ENCODE results near the gene AHNAK.

The AHNAK gene

DNA sequence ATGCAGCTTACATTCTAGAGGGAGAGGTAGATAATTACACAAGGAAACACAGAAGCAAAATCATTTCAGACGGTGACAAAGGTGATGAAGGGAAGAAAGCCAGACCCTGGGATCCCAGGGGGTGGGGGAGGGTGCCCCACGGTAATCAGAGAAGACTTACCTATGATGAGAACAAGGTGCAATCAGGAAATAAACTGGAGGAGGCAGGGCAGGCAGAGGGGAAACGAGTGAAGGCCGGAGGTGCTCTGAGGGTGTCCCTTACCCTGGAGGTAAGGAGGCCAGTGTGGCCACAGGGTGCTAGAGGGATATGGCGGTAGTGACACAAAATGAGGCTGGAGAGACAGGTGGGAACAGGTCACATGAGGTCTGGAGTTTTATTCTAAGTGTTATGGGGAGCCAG lies 141.7 kb downstream of the AHNAK start:
- no peak for DNase-seq (ENCODE audit: low spot score)

GRCh38 chr11:62404435-62404834 lies 142.2 kb downstream of the AHNAK start:
- DNase-seq (ENCODE audit: low spot score) = no peak

- DNase-seq (ENCODE audit: low spot score) = no peak
These were observed 143.5 kb downstream of the AHNAK start for GRCh38 chr11:62402960-62403730.

- no peak for DNase-seq (ENCODE audit: low spot score)
These were observed 144.2 kb downstream of the AHNAK start for GRCh38 chr11:62402226-62402959.

DNA sequence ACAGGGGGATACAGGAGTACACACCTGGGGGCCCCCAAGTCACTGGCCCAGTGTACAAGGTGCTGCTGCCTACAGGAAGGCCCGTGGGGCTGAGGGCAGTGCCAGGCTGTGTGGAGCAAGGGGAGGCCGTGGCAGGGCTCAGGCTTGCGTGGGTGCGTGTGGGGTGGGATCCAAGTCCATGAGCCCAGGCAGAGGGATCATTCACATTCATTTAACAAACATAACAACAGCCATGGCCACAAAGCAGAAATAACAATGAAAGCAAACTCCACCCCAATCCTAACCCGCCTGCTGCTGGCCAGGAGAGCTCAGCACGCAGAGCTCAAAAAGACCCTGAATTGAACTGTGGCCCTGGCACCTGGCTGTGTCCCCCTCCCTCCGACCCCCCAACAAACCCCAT lies 144.8 kb downstream of the AHNAK start:
- DNase-seq (ENCODE audit: low spot score) = no peak

DNA sequence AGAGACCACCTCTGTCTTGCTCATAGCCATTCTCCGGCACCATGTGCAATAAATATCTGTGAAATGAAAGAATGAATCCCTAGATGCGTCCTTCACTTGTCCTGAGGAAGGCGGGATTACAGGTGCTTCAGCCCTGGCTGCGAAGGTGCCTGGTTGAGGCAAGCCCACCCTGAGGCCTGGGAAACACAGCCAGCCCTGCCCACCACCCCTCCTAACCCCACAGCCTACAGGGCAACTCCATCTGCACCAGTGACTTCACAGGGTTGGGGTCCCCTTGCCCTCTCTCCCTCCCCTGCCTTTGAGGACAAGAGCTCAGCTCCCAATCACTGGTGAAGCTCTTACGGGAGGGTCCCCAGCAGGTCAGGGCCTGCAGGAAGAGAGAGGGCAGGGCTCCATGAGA lies 145.2 kb downstream of the AHNAK start:
- no peak for DNase-seq (ENCODE audit: low spot score)

DNA sequence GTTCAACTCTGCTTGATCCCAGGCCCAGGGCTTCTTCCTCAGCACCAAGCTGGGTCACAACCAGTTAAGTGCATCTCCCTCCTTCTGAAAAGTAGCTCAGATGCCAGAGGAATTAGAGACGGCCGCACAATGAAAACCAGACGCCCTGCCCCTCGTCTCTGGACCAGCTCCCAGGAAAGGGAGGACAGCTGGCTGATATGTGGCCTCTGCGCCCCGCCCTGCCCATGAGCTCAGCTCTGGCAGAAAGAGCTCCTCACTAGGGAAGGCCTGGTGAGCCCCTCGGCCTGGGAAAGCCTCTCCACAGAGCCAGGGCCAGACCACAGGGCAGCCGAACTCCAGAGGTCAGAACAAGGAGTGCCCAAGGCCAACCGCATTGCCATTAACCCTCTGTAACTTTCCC lies 145.8 kb downstream of the AHNAK start:
- no peak for DNase-seq (ENCODE audit: low spot score)

GRCh38 chr11:62400281-62400680 lies 146.3 kb downstream of the AHNAK start:
- DNase-seq (ENCODE audit: low spot score) = no peak

DNA sequence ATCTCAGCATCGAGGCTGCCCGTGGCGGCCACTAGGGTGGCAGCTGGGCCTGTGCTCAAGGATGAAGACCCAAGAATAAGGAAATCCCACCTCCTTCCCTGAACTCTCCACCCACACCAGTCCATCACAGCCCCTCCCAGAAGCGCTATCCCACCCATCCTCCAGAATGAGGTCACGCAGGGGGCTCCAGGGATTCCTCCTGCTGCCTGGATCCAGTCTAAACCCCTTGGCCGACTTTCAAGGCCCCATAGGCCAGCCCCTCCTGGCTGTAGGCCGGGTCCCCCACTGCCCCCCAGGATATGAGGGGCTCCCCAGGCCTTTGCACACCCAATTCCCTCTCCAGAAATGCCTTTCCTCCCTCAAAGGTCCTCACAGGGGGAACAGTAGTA lies 146.7 kb downstream of the AHNAK start:
- no peak for DNase-seq (ENCODE audit: low spot score)

- DNase-seq (ENCODE audit: low spot score) = no peak
These were observed 147.3 kb downstream of the AHNAK start for GRCh38 chr11:62399172-62399877.

DNA sequence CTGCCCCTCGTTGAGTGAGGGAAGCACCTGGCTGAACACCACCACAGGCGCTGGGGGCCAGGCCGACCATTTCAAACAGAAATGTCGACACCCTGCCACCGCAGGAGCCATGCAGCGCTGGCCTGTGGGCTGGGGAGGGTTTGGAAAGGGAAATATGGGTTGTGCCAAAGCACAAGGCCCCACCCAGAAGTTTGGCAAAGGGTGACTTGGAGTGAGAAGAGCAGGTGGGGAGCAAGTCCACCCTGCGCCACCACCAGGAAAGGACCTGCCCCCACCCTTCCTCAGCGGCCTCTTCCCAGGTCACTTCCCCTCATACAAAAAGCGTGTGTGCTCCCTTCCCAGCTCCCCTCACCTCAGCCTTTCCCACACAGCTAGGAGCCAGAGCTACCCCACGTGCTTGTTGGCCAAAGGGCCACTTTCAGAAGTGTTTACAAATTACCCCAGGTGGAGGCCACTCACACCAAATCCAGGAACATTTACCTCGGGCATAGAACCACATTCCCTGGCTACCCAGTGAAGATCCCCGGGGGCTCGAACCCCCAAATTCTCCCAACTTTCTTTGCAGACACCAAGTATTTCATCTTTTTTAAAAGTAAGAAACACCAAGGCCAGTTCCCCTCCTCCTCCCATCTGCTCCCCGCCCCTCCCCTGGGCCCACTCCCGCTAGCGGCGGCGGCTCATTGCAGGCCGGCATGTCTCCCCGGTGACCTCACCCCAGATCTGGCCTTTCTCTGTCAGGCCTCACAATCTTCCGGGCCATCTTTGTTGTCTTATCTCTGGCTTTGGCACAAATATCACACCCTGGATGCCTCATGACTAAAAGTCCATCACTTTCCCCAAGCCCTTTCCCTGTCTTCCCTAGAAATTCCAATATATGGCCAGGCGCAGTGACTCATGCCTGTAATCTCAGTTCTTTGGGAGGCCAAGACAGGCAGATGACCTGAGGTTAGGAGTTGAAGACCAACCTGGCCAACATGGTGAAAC lies 148.3 kb downstream of the AHNAK start:
- no peak for DNase-seq (ENCODE audit: low spot score)

DNA sequence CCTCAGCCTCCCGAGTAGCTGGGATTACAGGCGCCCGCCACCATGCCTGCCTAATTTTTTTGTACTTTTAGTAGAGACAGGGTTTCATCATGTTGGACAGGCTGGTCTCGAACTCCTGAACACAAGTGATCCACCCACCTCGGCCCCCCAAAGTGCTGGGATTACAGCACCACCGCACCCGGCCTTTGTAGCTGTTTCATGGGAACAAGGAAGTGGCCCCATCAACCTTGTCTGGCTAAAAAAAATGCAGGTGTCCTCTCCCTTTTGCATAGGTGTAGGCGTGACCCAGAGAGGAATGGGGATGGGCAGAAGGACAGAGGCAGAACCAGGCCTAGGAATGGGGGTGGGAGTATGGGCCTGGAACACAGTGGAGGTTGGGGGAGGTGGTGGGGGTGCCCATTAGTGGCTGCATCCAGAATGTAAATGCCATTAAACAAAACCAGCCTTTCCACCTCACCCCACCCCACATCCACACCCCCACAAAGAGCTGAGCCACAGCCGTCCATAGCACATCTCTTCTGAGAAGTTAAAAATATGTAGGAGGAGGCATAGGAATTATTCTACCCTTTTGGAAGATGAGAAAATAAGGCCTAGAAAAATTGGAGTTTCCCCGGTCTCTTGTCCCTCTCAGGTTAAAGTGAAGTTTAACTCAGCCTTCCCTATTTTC lies 150.6 kb downstream of the AHNAK start:
- no peak for DNase-seq (ENCODE audit: low spot score)

DNA sequence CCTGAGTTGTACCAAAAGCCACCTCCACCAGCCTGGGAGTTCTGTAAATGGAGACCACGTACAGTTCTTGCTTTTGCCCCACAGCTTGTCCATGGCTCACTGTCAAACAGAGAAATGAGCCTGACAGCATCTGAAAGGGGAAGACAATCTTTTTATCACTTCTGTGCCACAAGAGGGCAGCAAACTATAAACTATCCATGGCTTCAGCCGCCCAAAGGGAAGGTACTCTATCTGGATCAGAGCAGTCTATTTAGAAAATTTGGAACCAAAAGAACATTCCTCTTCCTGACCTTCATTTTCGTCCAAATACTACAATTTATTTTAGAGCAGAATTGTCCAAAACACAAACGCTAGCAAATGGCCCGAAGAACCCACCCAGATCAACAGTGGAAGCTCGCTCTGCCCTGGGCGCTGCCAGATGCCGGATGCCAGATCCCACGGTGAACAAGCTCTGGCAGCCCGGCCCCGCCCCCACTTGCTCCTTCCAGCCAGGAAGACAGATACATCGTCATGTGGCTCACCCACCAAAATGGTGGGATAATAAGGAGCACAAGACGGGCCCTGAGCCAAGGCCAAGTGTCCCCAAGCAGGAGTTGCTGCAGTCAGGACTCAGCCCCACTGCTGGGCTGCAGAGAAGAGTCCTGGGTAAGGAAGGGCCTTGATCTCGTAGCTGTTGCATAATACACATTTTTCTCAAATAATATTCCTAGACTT lies 151.6 kb downstream of the AHNAK start:
- peak; percentile 85 for DNase-seq (ENCODE audit: low spot score)

DNA sequence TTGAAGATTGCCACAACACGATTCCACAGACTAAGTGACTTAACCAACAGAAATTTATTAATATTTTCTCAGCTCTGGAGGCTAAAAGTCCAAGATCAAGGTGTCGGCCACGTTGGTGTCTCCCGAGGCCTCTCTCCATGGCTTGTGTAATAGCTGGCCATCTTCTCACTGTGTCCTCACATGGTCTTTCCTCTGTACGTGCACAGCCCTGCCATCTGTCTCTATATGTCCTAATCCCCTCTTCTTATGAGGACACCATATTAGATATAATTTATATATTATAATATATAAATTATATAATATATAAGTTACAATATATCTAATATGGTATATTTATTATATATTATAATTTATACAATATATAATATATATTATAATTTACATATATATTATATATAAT lies 152.9 kb downstream of the AHNAK start:
- DNase-seq (ENCODE audit: low spot score) = no peak

DNA sequence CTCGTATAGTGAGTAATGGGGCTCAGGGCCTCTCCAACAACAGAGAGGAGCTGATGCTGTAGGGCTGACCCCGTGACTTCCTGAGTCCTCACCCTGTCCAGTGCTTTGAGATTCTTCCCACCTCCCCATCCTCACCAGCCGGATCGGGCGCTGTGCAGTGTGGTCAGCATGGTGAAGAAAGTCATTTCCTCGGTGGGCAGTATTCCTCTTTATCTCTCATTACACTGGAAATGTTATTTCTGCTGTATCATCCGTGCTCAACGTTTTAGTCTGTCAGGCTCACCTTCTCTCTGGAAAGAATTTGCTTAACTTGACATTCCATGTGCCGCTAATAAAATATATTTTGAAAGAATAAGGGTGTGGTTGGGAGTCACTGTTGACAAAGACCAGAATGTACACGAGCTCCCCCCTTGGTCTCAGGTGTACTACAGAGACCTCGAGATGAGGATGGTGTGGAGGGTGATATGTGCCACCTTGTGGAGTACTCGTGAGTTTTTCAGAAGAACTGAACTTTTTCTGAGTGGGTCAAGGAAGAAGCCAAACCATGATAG lies 153.5 kb downstream of the AHNAK start:
- DNase-seq (ENCODE audit: low spot score) = peak; percentile 72

- DNase-seq (ENCODE audit: low spot score) = no peak
These were observed 154.1 kb downstream of the AHNAK start for GRCh38 chr11:62392506-62392905.

- DNase-seq (ENCODE audit: low spot score) = no peak
These were observed 154.8 kb downstream of the AHNAK start for GRCh38 chr11:62391642-62392425.

- no peak for DNase-seq (ENCODE audit: low spot score)
These were observed 155.9 kb downstream of the AHNAK start for GRCh38 chr11:62390722-62391121.

DNA sequence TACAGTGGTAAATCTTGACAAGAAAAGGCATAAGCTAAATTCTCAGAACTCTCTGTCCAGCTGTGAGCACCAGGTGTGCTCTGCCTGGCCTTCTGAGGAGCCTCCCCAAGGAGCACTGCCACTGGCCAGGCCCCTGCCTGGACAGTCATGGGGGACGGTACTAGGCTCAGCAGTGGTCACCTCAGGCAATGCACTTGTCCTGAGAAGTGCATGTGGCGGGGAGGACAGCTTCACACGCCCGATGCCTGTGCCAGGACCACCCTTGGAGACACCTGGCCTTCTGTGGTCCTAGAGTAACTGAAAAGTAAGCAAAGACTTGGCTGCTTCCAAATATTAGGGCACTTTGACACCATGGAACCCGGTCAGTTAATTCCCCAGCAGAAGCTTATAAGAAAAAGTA lies 156.4 kb downstream of the AHNAK start:
- no peak for DNase-seq (ENCODE audit: low spot score)
